ENCODE results near the gene ARL6IP5. TPM values are rescaled to one million over a fixed set of nuclear protein-coding genes. Genes with fewer than 3 reads are reported as not detected.
A peak's percentile ranks its signal among the peaks of the same experiment; 100 is the strongest.

The ARL6IP5 gene
- total and polyA plus RNA-seq, 9 of the 15 experiments (the other 6 are each of a cell fraction or from before 2014, with no cell fraction given) = 10.3 to 54.0 (median 12.7) TPM

GRCh38 chr3:69084326-69085167 is at the start of gene ARL6IP5 (continued):
- TF ChIP-seq ELK1 (CRISPR knock-in tag; IDR thresholded peaks at IDR 0.05) (no peak), CBFA2T2 (conservative IDR thresholded peaks at IDR 0.05) (no peak), SNIP1 (IDR thresholded peaks at IDR 0.05; ENCODE audit: low read depth) (no peak), KDM5B (IDR thresholded peaks at IDR 0.05; ENCODE audit: insufficient replicate concordance, low read depth, low read length) (no peak), PML (IDR thresholded peaks at IDR 0.05; ENCODE audit: low read length) (peak; percentile 36; the same call in 1 of the 2 replicates), ZNF699 (CRISPR knock-in tag; IDR thresholded peaks at IDR 0.05; ENCODE audit: insufficient replicate concordance) (no peak), MCM7 (IDR thresholded peaks at IDR 0.05) (no peak), ZNF507 (tag; conservative IDR thresholded peaks at IDR 0.05) (no peak), RBM34 (IDR thresholded peaks at IDR 0.05; ENCODE audit: borderline replicate concordance, insufficient read depth, low read length) (no peak), CREBBP (IDR thresholded peaks at IDR 0.05; ENCODE audit: low read depth, low read length) (no peak), ZBTB5 (IDR thresholded peaks at IDR 0.05) (no peak), ATF2 (CRISPR knock-in tag; IDR thresholded peaks at IDR 0.05) (no peak), PRPF4 (IDR thresholded peaks at IDR 0.05; ENCODE audit: insufficient read depth, low read depth, low read length, poor library complexity, severe bottlenecking) (no peak), BCLAF1 (IDR thresholded peaks at IDR 0.05; ENCODE audit: borderline replicate concordance in 1 of 2, control insufficient read depth in 1 of 2, low read depth in 2 of 2, low read length in 1 of 2) (no peak), SMARCA4 (IDR thresholded peaks at IDR 0.05) (no peak; the same call in none of the 2 replicates), EP400 (IDR thresholded peaks at IDR 0.05) (no peak; the same call in 1 of the 2 replicates), RNF2 (IDR thresholded peaks at IDR 0.05) (no peak), NCOR1 (IDR thresholded peaks at IDR 0.05) (no peak), GATAD2B (IDR thresholded peaks at IDR 0.05; ENCODE audit: borderline replicate concordance) (no peak)

Measured in K562 (cell line).